Measurements from ENCODE around the gene LINGO3. TPM values are rescaled to one million over a fixed set of nuclear protein-coding genes. Genes with fewer than 3 reads are reported as not detected.
"Not testable (repeated sequence)": the region's sequence is repeated elsewhere in the genome, so short reads cannot be mapped to it uniquely, and the experiment has no call there.

Gene LINGO3
- total RNA-seq, 3 donors from 2014 or later (not counting 1 experiment from before 2014, with no cell fraction given): 0.68 to 1.0 (median 0.84) TPM

DNA sequence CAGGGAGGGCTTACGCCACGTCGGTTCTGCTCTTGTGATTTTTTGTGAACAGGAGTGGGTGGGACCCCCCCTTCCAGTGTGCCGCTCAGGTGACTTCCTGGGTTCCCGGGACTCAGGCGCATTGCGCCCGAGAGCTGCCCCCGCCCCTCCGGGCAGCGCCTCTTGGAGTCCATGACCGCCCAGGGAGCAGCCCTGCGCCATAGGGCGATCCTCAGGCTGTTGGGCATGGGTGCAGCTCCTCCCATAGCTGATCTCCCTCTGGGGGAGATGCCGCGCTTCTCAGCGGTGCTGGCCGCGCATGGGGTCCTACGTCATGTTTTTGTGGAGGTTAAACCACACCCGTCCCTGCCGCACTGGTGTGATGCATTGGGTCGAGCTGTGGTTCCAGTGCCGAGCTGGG is 44.2 kb upstream of the LINGO3 start:
- Histone ChIP-seq H3K4me1 (ENCODE audit: control insufficient read depth, insufficient read depth, low read length) (no peaks in the 10 kb centered on the region), H3K9me3 (ENCODE audit: control insufficient read depth, insufficient read depth, low read length) (no peaks in the 10 kb centered on the region), H3K27ac (ENCODE audit: low read length) (no peak overlapping the region), H3K4me3 (ENCODE audit: low read length) (no peak overlapping the region), H3K36me3 (ENCODE audit: control insufficient read depth, insufficient read depth, low read length) (peaks cover 10% of the 10 kb centered on the region), H3K27me3 (ENCODE audit: control insufficient read depth, insufficient read depth, low read length) (no peaks in the 10 kb centered on the region)
- Mint-ChIP-seq H3K9me3 (peaks cover 0 to under 1% of the 10 kb centered on the region in 2 donors), H3K27ac (no peak overlapping the region), H3K27me3 (ENCODE audit: low read depth in 2 of 2) (no peaks in the 10 kb centered on the region), H3K4me3 (no peak overlapping the region), H3K36me3 (no peaks in the 10 kb centered on the region), H3K4me1 (no peaks in the 10 kb centered on the region)
- TF ChIP-seq, protein P1, sequence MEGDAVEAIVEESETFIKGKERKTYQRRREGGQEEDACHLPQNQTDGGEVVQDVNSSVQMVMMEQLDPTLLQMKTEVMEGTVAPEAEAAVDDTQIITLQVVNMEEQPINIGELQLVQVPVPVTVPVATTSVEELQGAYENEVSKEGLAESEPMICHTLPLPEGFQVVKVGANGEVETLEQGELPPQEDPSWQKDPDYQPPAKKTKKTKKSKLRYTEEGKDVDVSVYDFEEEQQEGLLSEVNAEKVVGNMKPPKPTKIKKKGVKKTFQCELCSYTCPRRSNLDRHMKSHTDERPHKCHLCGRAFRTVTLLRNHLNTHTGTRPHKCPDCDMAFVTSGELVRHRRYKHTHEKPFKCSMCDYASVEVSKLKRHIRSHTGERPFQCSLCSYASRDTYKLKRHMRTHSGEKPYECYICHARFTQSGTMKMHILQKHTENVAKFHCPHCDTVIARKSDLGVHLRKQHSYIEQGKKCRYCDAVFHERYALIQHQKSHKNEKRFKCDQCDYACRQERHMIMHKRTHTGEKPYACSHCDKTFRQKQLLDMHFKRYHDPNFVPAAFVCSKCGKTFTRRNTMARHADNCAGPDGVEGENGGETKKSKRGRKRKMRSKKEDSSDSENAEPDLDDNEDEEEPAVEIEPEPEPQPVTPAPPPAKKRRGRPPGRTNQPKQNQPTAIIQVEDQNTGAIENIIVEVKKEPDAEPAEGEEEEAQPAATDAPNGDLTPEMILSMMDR (IDR thresholded peaks at IDR 0.05): no peak
- 96% methylated on average over 24 of the region's 24 CpGs for whole genome bisulfite sequencing (ENCODE audit: insufficient coverage)
- ATAC-seq (no peak), DNase-seq (no peak)
- intact Hi-C loops (cut with micrococcal nuclease): no loop called here

- H3K27me3 Mint-ChIP-seq (ENCODE audit: low read depth in 2 of 2): no peaks in the 10 kb centered on the region
- no peaks in the 10 kb centered on the region for H3K9me3 Mint-ChIP-seq
- TF ChIP-seq, protein P1 (IDR thresholded peaks at IDR 0.05): no peak
- Histone ChIP-seq H3K36me3 (ENCODE audit: control insufficient read depth, insufficient read depth, low read length) (peaks cover 10% of the 10 kb centered on the region), H3K4me1 (ENCODE audit: control insufficient read depth, insufficient read depth, low read length) (no peaks in the 10 kb centered on the region), H3K27ac (ENCODE audit: low read length) (no peak overlapping the region), H3K9me3 (ENCODE audit: control insufficient read depth, insufficient read depth, low read length) (no peaks in the 10 kb centered on the region), H3K4me3 (ENCODE audit: low read length) (no peak overlapping the region), H3K27me3 (ENCODE audit: control insufficient read depth, insufficient read depth, low read length) (no peaks in the 10 kb centered on the region)
- H3K4me3 Mint-ChIP-seq: no peak overlapping the region
- 97% methylated on average over 28 of the region's 28 CpGs for whole genome bisulfite sequencing (ENCODE audit: insufficient coverage)
- no peak overlapping the region for H3K27ac Mint-ChIP-seq
- H3K36me3 Mint-ChIP-seq: no peaks in the 10 kb centered on the region
- ATAC-seq: no peak
- DNase-seq: no peak
- no peaks in the 10 kb centered on the region for H3K4me1 Mint-ChIP-seq
- intact Hi-C loops (cut with micrococcal nuclease): no loop called here
Observed at GRCh38 chr19:2351591-2351990, 43.6 kb upstream of the LINGO3 start.

GRCh38 chr19:2350656-2351055 is 42.7 kb upstream of the LINGO3 start:
- Mint-ChIP-seq H3K27me3 (ENCODE audit: low read depth in 2 of 2) (no peaks in the 10 kb centered on the region), H3K4me3 (no peak overlapping the region), H3K9me3 (no peaks in the 10 kb centered on the region), H3K36me3 (no peaks in the 10 kb centered on the region), H3K27ac (no peak overlapping the region), H3K4me1 (peaks cover 0 to 4% of the 10 kb centered on the region in 2 donors)
- Histone ChIP-seq H3K27ac (ENCODE audit: low read length) (no peak overlapping the region), H3K36me3 (ENCODE audit: control insufficient read depth, insufficient read depth, low read length) (peaks cover 10% of the 10 kb centered on the region), H3K27me3 (ENCODE audit: control insufficient read depth, insufficient read depth, low read length) (no peaks in the 10 kb centered on the region), H3K9me3 (ENCODE audit: control insufficient read depth, insufficient read depth, low read length) (no peaks in the 10 kb centered on the region), H3K4me1 (ENCODE audit: control insufficient read depth, insufficient read depth, low read length) (no peaks in the 10 kb centered on the region), H3K4me3 (ENCODE audit: low read length) (no peak overlapping the region)
- DNase-seq (no peak), ATAC-seq (no peak)
- intact Hi-C loops (cut with micrococcal nuclease): no loop called here
- 96% methylated on average over 16 of the region's 16 CpGs for WGBS (ENCODE audit: insufficient coverage)
- TF ChIP-seq, protein P1 (IDR thresholded peaks at IDR 0.05): no peak

DNA sequence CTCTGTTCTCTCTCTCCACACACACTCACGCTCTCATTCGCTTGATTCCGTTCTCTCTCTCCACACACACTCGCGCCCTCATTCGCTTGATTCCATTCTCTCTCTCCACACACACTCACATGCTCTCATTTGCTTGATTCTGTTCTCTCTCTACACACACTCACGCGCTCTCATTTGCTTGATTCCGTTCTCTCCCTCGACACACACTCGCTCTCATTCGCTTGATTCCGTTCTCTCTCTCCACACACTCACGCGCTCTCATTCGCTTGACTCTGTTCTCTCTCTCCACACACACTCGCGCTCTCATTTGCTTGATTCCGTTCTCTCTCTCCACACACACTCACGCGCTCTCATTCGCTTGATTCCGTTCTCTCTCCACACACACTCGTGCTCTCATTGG is 41.9 kb upstream of the LINGO3 start:
- H3K4me1 Mint-ChIP-seq; H3K36me3 Mint-ChIP-seq; H3K27me3 Mint-ChIP-seq (ENCODE audit: low read depth in 2 of 2); H3K27ac ChIP-seq (ENCODE audit: low read length); H3K27ac Mint-ChIP-seq; H3K9me3 ChIP-seq (ENCODE audit: control insufficient read depth, insufficient read depth, low read length); H3K4me1 ChIP-seq (ENCODE audit: control insufficient read depth, insufficient read depth, low read length); H3K27me3 ChIP-seq (ENCODE audit: control insufficient read depth, insufficient read depth, low read length); ATAC-seq; intact Hi-C loops (cut with micrococcal nuclease); H3K4me3 Mint-ChIP-seq; H3K4me3 ChIP-seq (ENCODE audit: low read length); H3K36me3 ChIP-seq (ENCODE audit: control insufficient read depth, insufficient read depth, low read length); H3K9me3 Mint-ChIP-seq; DNase-seq: not testable (repeated sequence)
- 93% methylated on average over 24 of the region's 24 CpGs for WGBS (ENCODE audit: insufficient coverage)

Measured in natural killer cell (primary cell).